ENCODE results near the gene MRPL53. TPM values are rescaled to one million over a fixed set of nuclear protein-coding genes. Genes with fewer than 3 reads are reported as not detected.

The MRPL53 gene
- total RNA-seq, 1 donor from 2014 or later = 25.1 TPM

Other genes with a start within 250 kb of the MRPL53 start
- gene SLC4A5, start 129.3 kb downstream of the MRPL53 start, total RNA-seq = 2.6 TPM
- 73.6 TPM for gene DCTN1, start 92.4 kb downstream of the MRPL53 start, total RNA-seq
- gene C2orf81, start 51.1 kb downstream of the MRPL53 start, total RNA-seq = 0.52 TPM
- gene WDR54, start 51.0 kb downstream of the MRPL53 start, total RNA-seq = 5.7 TPM
- gene RTKN, start 30.7 kb downstream of the MRPL53 start, total RNA-seq = 26.6 TPM
- 12.5 TPM for gene INO80B, start 17.6 kb downstream of the MRPL53 start, total RNA-seq
- 27.1 TPM for gene WBP1, start 14.2 kb downstream of the MRPL53 start, total RNA-seq
- 35.0 TPM for gene MOGS, start 7.3 kb downstream of the MRPL53 start, total RNA-seq
- gene CCDC142, start 10.3 kb upstream of the MRPL53 start, total RNA-seq = 30.3 TPM
- 4.2 TPM for gene TTC31, start 10.4 kb upstream of the MRPL53 start, total RNA-seq
- gene LBX2, start 26.9 kb upstream of the MRPL53 start, total RNA-seq = not detected
- 6.8 TPM for gene PCGF1, start 35.0 kb upstream of the MRPL53 start, total RNA-seq
- gene TLX2, start 41.8 kb upstream of the MRPL53 start, total RNA-seq = not detected
- gene DQX1, start 53.6 kb upstream of the MRPL53 start, total RNA-seq = not detected
- 57.4 TPM for gene AUP1, start 57.0 kb upstream of the MRPL53 start, total RNA-seq
- 42.3 TPM for gene HTRA2, start 57.3 kb upstream of the MRPL53 start, total RNA-seq
- gene LOXL3, start 81.3 kb upstream of the MRPL53 start, total RNA-seq = 8.4 TPM
- gene DOK1, start 82.0 kb upstream of the MRPL53 start, total RNA-seq = 12.0 TPM
- gene M1AP, start 175.7 kb upstream of the MRPL53 start, total RNA-seq = not detected
- gene SEMA4F, start 181.6 kb upstream of the MRPL53 start, total RNA-seq = 1.6 TPM

All from skeletal muscle tissue (tissue), 1 donor.